Vagina (tissue), 2 donors: ENCODE results near the gene KRTAP10-10. TPM values are rescaled to one million over a fixed set of nuclear protein-coding genes. Genes with fewer than 3 reads are reported as not detected.
A peak's percentile ranks its signal among the peaks of the same experiment; 100 is the strongest.
"Not testable (repeated sequence)": the region's sequence is repeated elsewhere in the genome, so short reads cannot be mapped to it uniquely, and the experiment has no call there.

ENCODE experiments used
- DNase-seq, 2 donors: peaks; one replicate each; pipeline ENCODE4 v3.0.0-alpha.2; 2017; ENCODE audit errors: extremely low spot score in 2 of 2
- H3K27ac ChIP-seq: fragments of 200-600 bp; sonication (generic); one replicate; pipeline ENCODE4 v1.5.1; 2019
- H3K27me3 ChIP-seq: fragments of 200-600 bp; sonication (generic); one replicate; pipeline ENCODE4 v1.5.1; 2019
- H3K36me3 ChIP-seq, 2 donors: fragments of 200-600 bp; sonication (generic); one replicate each; pipeline ENCODE4 v1.5.1; 2017 to 2019
- H3K4me1 ChIP-seq: fragments of 200-600 bp; sonication (generic); one replicate; pipeline ENCODE4 v1.5.1; 2019
- H3K4me3 ChIP-seq, 2 donors: fragments of 200-600 bp; sonication (generic); 1 replicate in 1 of 2; 2 replicates in 1 of 2; pipeline ENCODE4 v1.5.1; 2016 to 2019
- H3K9me3 ChIP-seq: fragments of 200-600 bp; sonication (generic); one replicate; pipeline ENCODE4 v1.5.1; 2019
- CTCF ChIP-seq, 3 experiments: fragments of 450-650 bp in 2 of 3; fragments of 200-600 bp in 1 of 3; sonication (generic) in 1 of 3; IDR thresholded peaks; one replicate each; pipeline ENCODE4 v1.5.1; 2017 to 2019; ENCODE audit warnings: antibody characterized with exemption in 3 of 3, mild to moderate bottlenecking in 2 of 3, moderate library complexity in 2 of 3
- POLR2A ChIP-seq, 2 donors: fragments of 450-650 bp; IDR thresholded peaks; one replicate each; pipeline ENCODE4 v1.6.1; 2017; ENCODE audit warnings: antibody characterized with exemption in 2 of 2, mild to moderate bottlenecking in 2 of 2, moderate library complexity in 2 of 2
- POLR2AphosphoS5 ChIP-seq, 2 donors: sonication (generic); formaldehyde crosslinking; IDR thresholded peaks; one replicate each; pipeline ENCODE4 v1.9.0; 2017; ENCODE audit warnings: antibody characterized with exemption in 2 of 2, mild to moderate bottlenecking in 2 of 2, low read depth in 1 of 2; ENCODE audit not compliant: insufficient read depth in 1 of 2
- intact Hi-C: fragments of 100-400 bp; cut with DNase I; formaldehyde crosslinking; loops from one replicate; pipeline ENCODE4 v1.15.1; 2023
- total RNA-seq: library from RNA; depleted of rRNA; stranded (reverse); fragments of >200 nt; gene quantifications from one replicate; pipeline ENCODE4 v1.2.3, GENCODE V29; 2016

The KRTAP10-10 gene
- not detected for total RNA-seq

GRCh38 chr21:44637018-44637850, at the start of gene KRTAP10-10:
KRTAP10-10 (plus strand) TSS chr21:44637356; CDS start chr21:44637418, 62 bp downstream.
- no peaks in the 10 kb centered on the region for H3K4me1 ChIP-seq
- DNase-seq, result peak; percentile 64 to 88
- H3K27me3 ChIP-seq, result no peaks in the 10 kb centered on the region
- TF ChIP-seq POLR2AphosphoS5 (IDR thresholded peaks at IDR 0.05; ENCODE audit: insufficient read depth in 1 of 2, low read depth in 1 of 2), result no peak
- no peak for TF ChIP-seq POLR2A (IDR thresholded peaks at IDR 0.05)
- TF ChIP-seq CTCF (IDR thresholded peaks at IDR 0.05), result no peak
- no peak within 1 kb of the TSS for H3K4me3 ChIP-seq
- H3K36me3 ChIP-seq, result no peaks in the 10 kb centered on the region
- no peak within 1 kb of the TSS for H3K27ac ChIP-seq
- no peaks in the 10 kb centered on the region for H3K9me3 ChIP-seq
- intact Hi-C loops, result no loop called here

- no peaks in the 10 kb centered on the region for H3K27me3 ChIP-seq
- intact Hi-C loops, result loop anchor here (10.0 kb wide), 1 partner anchor 134 kb away; the partner anchor contains the start of gene LRRC3
- H3K4me3 ChIP-seq, result no peak overlapping the region
- H3K4me1 ChIP-seq, result no peaks in the 10 kb centered on the region
- H3K9me3 ChIP-seq, result no peaks in the 10 kb centered on the region
- peak in 1 of 2 donors; percentile 58 for DNase-seq
- TF ChIP-seq POLR2AphosphoS5 (IDR thresholded peaks at IDR 0.05; ENCODE audit: insufficient read depth in 1 of 2, low read depth in 1 of 2), result no peak
- TF ChIP-seq POLR2A (IDR thresholded peaks at IDR 0.05), result no peak
- no peak overlapping the region for H3K27ac ChIP-seq
- H3K36me3 ChIP-seq, result no peaks in the 10 kb centered on the region
Measured at GRCh38 chr21:44589094-44589493, 48.1 kb upstream of the KRTAP10-10 start.

- no peak overlapping the region for H3K4me3 ChIP-seq
- H3K9me3 ChIP-seq, result no peaks in the 10 kb centered on the region
- no peak for TF ChIP-seq CTCF (IDR thresholded peaks at IDR 0.05)
- no peak for TF ChIP-seq POLR2AphosphoS5 (IDR thresholded peaks at IDR 0.05; ENCODE audit: insufficient read depth in 1 of 2, low read depth in 1 of 2)
- no peak for TF ChIP-seq POLR2A (IDR thresholded peaks at IDR 0.05)
- intact Hi-C loops, result loop anchor here (10.0 kb wide), 1 partner anchor 135 kb away; the partner anchor contains the start of gene LRRC3
- peak; percentile 52 to 79 for DNase-seq
- H3K4me1 ChIP-seq, result no peaks in the 10 kb centered on the region
- H3K27ac ChIP-seq, result no peak overlapping the region
- no peaks in the 10 kb centered on the region for H3K36me3 ChIP-seq
- H3K27me3 ChIP-seq, result no peaks in the 10 kb centered on the region
Measured at GRCh38 chr21:44589586-44590305, 47.4 kb upstream of the KRTAP10-10 start.

GRCh38 chr21:44590311-44590721, 46.8 kb upstream of the KRTAP10-10 start:
- Histone ChIP-seq H3K36me3 (no peaks in the 10 kb centered on the region), H3K9me3 (no peaks in the 10 kb centered on the region), H3K4me1 (no peaks in the 10 kb centered on the region), H3K27ac (no peak overlapping the region), H3K27me3 (no peaks in the 10 kb centered on the region), H3K4me3 (no peak overlapping the region)
- peak in 1 of 2 donors; percentile 79 for DNase-seq
- no peak for TF ChIP-seq POLR2AphosphoS5 (IDR thresholded peaks at IDR 0.05; ENCODE audit: insufficient read depth in 1 of 2, low read depth in 1 of 2)
- no peak for TF ChIP-seq CTCF (IDR thresholded peaks at IDR 0.05)
- TF ChIP-seq POLR2A (IDR thresholded peaks at IDR 0.05), result no peak
- intact Hi-C loops, result no loop called here

- H3K4me1 ChIP-seq, intact Hi-C loops, H3K4me3 ChIP-seq, H3K27me3 ChIP-seq, H3K27ac ChIP-seq, H3K9me3 ChIP-seq, H3K36me3 ChIP-seq: not testable (repeated sequence)
- DNase-seq, result peak; percentile 54 to 93
Measured at GRCh38 chr21:44590897-44591800, 46.0 kb upstream of the KRTAP10-10 start.

- H3K27ac ChIP-seq, DNase-seq, H3K4me3 ChIP-seq, intact Hi-C loops, H3K27me3 ChIP-seq, H3K4me1 ChIP-seq, H3K9me3 ChIP-seq, H3K36me3 ChIP-seq: not testable (repeated sequence)
Measured at GRCh38 chr21:44591801-44592130, 45.4 kb upstream of the KRTAP10-10 start.
